Stimulated activated naive B cell treated with anti-CD40 and anti-IgM and Interleukin-4, amounts not matched to agents 10 μg/mL and 1 μg/mL and 100 μg/mL, for 72 hours (primary cell): ENCODE measurements around the gene ABCA6.

Experiments
- ATAC-seq, 2 donors: fragments of 150-1000 bp; cut with Tn5 transposase; replicated peaks; 2 replicates each; pipeline ENCODE4 v1.10.0; 2021; ENCODE audit warnings: moderate library complexity in 1 of 2
- DNase-seq: peaks from one replicate; pipeline ENCODE4 v3.0.0; 2021
- H3K27ac Mint-ChIP-seq: one replicate; pipeline ENCODE4 v1.8.0; 2022; ENCODE audit warnings: mild to moderate bottlenecking, mixed read lengths
- H3K27me3 Mint-ChIP-seq, 2 donors: one replicate each; pipeline ENCODE4 v1.8.0; 2022; ENCODE audit warnings: mixed read lengths in 2 of 2
- H3K36me3 Mint-ChIP-seq, 2 donors: one replicate each; pipeline ENCODE4 v1.8.0; 2022; ENCODE audit warnings: mixed read lengths in 2 of 2, mild to moderate bottlenecking in 1 of 2
- H3K4me1 Mint-ChIP-seq, 2 donors: one replicate each; pipeline ENCODE4 v1.8.0; 2022; ENCODE audit warnings: mixed read lengths in 2 of 2, mild to moderate bottlenecking in 1 of 2
- H3K4me3 Mint-ChIP-seq, 2 donors: one replicate each; pipeline ENCODE4 v1.8.0; 2022; ENCODE audit warnings: mild to moderate bottlenecking in 2 of 2, mixed read lengths in 2 of 2, moderate library complexity in 1 of 2
- H3K9me3 Mint-ChIP-seq, 2 donors: one replicate each; pipeline ENCODE4 v1.8.0; 2022; ENCODE audit warnings: mixed read lengths in 2 of 2, mild to moderate bottlenecking in 1 of 2

ABCA6 gene

GRCh38 chr17:69117855-69118784 is 23.6 kb downstream of the ABCA6 start:
- Mint-ChIP-seq H3K4me3 (peak overlapping the region; percentile 51 to 58), H3K27ac (peak overlapping the region; percentile 86), H3K4me1 (peaks cover 25 to 51% of the 10 kb centered on the region in 2 donors), H3K9me3 (no peaks in the 10 kb centered on the region), H3K36me3 (peaks cover 2 to 5% of the 10 kb centered on the region in 2 donors), H3K27me3 (no peaks in the 10 kb centered on the region)
- ATAC-seq: peak; percentile 60 to 62
- peak; percentile 4 for DNase-seq

- no peak overlapping the region for H3K27ac Mint-ChIP-seq
- peaks cover 6 to 10% of the 10 kb centered on the region in 2 donors for H3K36me3 Mint-ChIP-seq
- H3K27me3 Mint-ChIP-seq: no peaks in the 10 kb centered on the region
- H3K4me1 Mint-ChIP-seq: peaks cover 13 to 32% of the 10 kb centered on the region in 2 donors
- H3K4me3 Mint-ChIP-seq: no peak overlapping the region
- DNase-seq (no peak), ATAC-seq (no peak)
- H3K9me3 Mint-ChIP-seq: peaks cover 0 to 2% of the 10 kb centered on the region in 2 donors
These were observed 29.9 kb downstream of the ABCA6 start for GRCh38 chr17:69111794-69112193.

- DNase-seq (no peak), ATAC-seq (no peak)
- H3K4me1 Mint-ChIP-seq: no peaks in the 10 kb centered on the region
- no peak overlapping the region for H3K27ac Mint-ChIP-seq
- no peak overlapping the region for H3K4me3 Mint-ChIP-seq
- no peaks in the 10 kb centered on the region for H3K27me3 Mint-ChIP-seq
- H3K9me3 Mint-ChIP-seq: no peaks in the 10 kb centered on the region
- no peaks in the 10 kb centered on the region for H3K36me3 Mint-ChIP-seq
These were observed 35.6 kb downstream of the ABCA6 start for GRCh38 chr17:69105907-69106730.

GRCh38 chr17:69103557-69104233 is 38.0 kb downstream of the ABCA6 start:
- DNase-seq (no peak), ATAC-seq (no peak)
- Mint-ChIP-seq H3K9me3 (no peaks in the 10 kb centered on the region), H3K4me1 (no peaks in the 10 kb centered on the region), H3K27ac (peak overlapping the region; percentile 87), H3K36me3 (no peaks in the 10 kb centered on the region), H3K4me3 (no peak overlapping the region), H3K27me3 (no peaks in the 10 kb centered on the region)

- DNase-seq (no peak), ATAC-seq (no peak)
- H3K9me3 Mint-ChIP-seq: no peaks in the 10 kb centered on the region
- H3K4me1 Mint-ChIP-seq: peaks cover 2 to 6% of the 10 kb centered on the region in 2 donors
- no peak overlapping the region for H3K27ac Mint-ChIP-seq
- H3K36me3 Mint-ChIP-seq: no peaks in the 10 kb centered on the region
- no peak overlapping the region for H3K4me3 Mint-ChIP-seq
- H3K27me3 Mint-ChIP-seq: no peaks in the 10 kb centered on the region
These were observed 43.1 kb downstream of the ABCA6 start for GRCh38 chr17:69098625-69099024.

GRCh38 chr17:69096541-69096940 is 45.2 kb downstream of the ABCA6 start:
- ATAC-seq (no peak), DNase-seq (no peak)
- H3K9me3 Mint-ChIP-seq: no peaks in the 10 kb centered on the region
- peaks cover 11 to 20% of the 10 kb centered on the region in 2 donors for H3K4me1 Mint-ChIP-seq
- H3K27ac Mint-ChIP-seq: no peak overlapping the region
- H3K27me3 Mint-ChIP-seq: no peaks in the 10 kb centered on the region
- no peaks in the 10 kb centered on the region for H3K36me3 Mint-ChIP-seq
- H3K4me3 Mint-ChIP-seq: no peak overlapping the region

- no peak overlapping the region for H3K27ac Mint-ChIP-seq
- no peaks in the 10 kb centered on the region for H3K36me3 Mint-ChIP-seq
- peaks cover 11 to 20% of the 10 kb centered on the region in 2 donors for H3K4me1 Mint-ChIP-seq
- no peaks in the 10 kb centered on the region for H3K9me3 Mint-ChIP-seq
- no peak overlapping the region for H3K4me3 Mint-ChIP-seq
- no peak for ATAC-seq
- no peak for DNase-seq
- H3K27me3 Mint-ChIP-seq: no peaks in the 10 kb centered on the region
These were observed 47.7 kb downstream of the ABCA6 start for GRCh38 chr17:69093995-69094394.

GRCh38 chr17:69093279-69093789 is 48.4 kb downstream of the ABCA6 start:
- Mint-ChIP-seq H3K4me3 (peak overlapping the region; percentile 76 to 86), H3K9me3 (peaks cover 0 to 3% of the 10 kb centered on the region in 2 donors), H3K4me1 (peaks cover 11 to 20% of the 10 kb centered on the region in 2 donors), H3K36me3 (no peaks in the 10 kb centered on the region), H3K27ac (no peak overlapping the region), H3K27me3 (no peaks in the 10 kb centered on the region)
- no peak for DNase-seq
- ATAC-seq: peak; percentile 74 to 77

- Mint-ChIP-seq H3K36me3 (no peaks in the 10 kb centered on the region), H3K27me3 (no peaks in the 10 kb centered on the region), H3K27ac (peak overlapping the region; percentile 4), H3K9me3 (peaks cover 0 to 3% of the 10 kb centered on the region in 2 donors), H3K4me3 (no peak overlapping the region), H3K4me1 (peaks cover 13 to 14% of the 10 kb centered on the region in 2 donors)
- ATAC-seq: no peak
- no peak for DNase-seq
These were observed 51.3 kb downstream of the ABCA6 start for GRCh38 chr17:69090365-69090764.

- H3K36me3 Mint-ChIP-seq: no peaks in the 10 kb centered on the region
- no peak overlapping the region for H3K27ac Mint-ChIP-seq
- no peaks in the 10 kb centered on the region for H3K27me3 Mint-ChIP-seq
- H3K9me3 Mint-ChIP-seq: peaks cover 0 to 3% of the 10 kb centered on the region in 2 donors
- ATAC-seq (no peak), DNase-seq (no peak)
- H3K4me3 Mint-ChIP-seq: no peak overlapping the region
- H3K4me1 Mint-ChIP-seq: peaks cover 13 to 14% of the 10 kb centered on the region in 2 donors
These were observed 53.0 kb downstream of the ABCA6 start for GRCh38 chr17:69088643-69089200.

- peaks cover 0 to 4% of the 10 kb centered on the region in 2 donors for H3K4me1 Mint-ChIP-seq
- ATAC-seq (no peak), DNase-seq (no peak)
- H3K27me3 Mint-ChIP-seq: no peaks in the 10 kb centered on the region
- H3K27ac Mint-ChIP-seq: no peak overlapping the region
- H3K9me3 Mint-ChIP-seq: peaks cover 5 to 7% of the 10 kb centered on the region in 2 donors
- no peak overlapping the region for H3K4me3 Mint-ChIP-seq
- H3K36me3 Mint-ChIP-seq: peaks cover 4 to 8% of the 10 kb centered on the region in 2 donors
These were observed 55.1 kb downstream of the ABCA6 start for GRCh38 chr17:69086641-69087040.

- no peak overlapping the region for H3K4me3 Mint-ChIP-seq
- peaks cover 4 to 8% of the 10 kb centered on the region in 2 donors for H3K36me3 Mint-ChIP-seq
- peaks cover 0 to 4% of the 10 kb centered on the region in 2 donors for H3K4me1 Mint-ChIP-seq
- H3K27ac Mint-ChIP-seq: no peak overlapping the region
- no peak for DNase-seq
- H3K27me3 Mint-ChIP-seq: no peaks in the 10 kb centered on the region
- H3K9me3 Mint-ChIP-seq: peaks cover 5 to 7% of the 10 kb centered on the region in 2 donors
- no peak for ATAC-seq
These were observed 56.8 kb downstream of the ABCA6 start for GRCh38 chr17:69084911-69085310.

- Mint-ChIP-seq H3K4me3 (no peak overlapping the region), H3K4me1 (peaks cover 0 to 3% of the 10 kb centered on the region in 2 donors), H3K27me3 (no peaks in the 10 kb centered on the region), H3K9me3 (peaks cover 4 to 5% of the 10 kb centered on the region in 2 donors), H3K27ac (no peak overlapping the region), H3K36me3 (peaks cover 4 to 8% of the 10 kb centered on the region in 2 donors)
- DNase-seq: no peak
- ATAC-seq: no peak
These were observed 59.0 kb downstream of the ABCA6 start for GRCh38 chr17:69082696-69083095.
